Trophoblast cell (in vitro differentiated cells and primary cell): ENCODE results near the gene TBCA.
A peak's percentile ranks its signal among the peaks of the same experiment; 100 is the strongest.

Source experiments
- DNase-seq, 2 donors: peaks; one replicate each; pipeline ENCODE4 v3.0.0-alpha.2; 2016
- H2AFZ ChIP-seq: 2 replicates; pipeline ENCODE4 v1.6.1; 2013; ENCODE audit warnings: low read length, moderate library complexity, mild to moderate bottlenecking; ENCODE audit not compliant: insufficient read depth, poor library complexity
- H2AK5ac ChIP-seq: 2 replicates; pipeline ENCODE4 v1.6.1; 2013; ENCODE audit warnings: mild to moderate bottlenecking, low read length
- H2BK120ac ChIP-seq: 2 replicates; pipeline ENCODE4 v1.6.1; 2013; ENCODE audit warnings: low read length, mild to moderate bottlenecking, moderate library complexity; ENCODE audit not compliant: insufficient read depth, poor library complexity
- H2BK12ac ChIP-seq: 2 replicates; pipeline ENCODE4 v1.6.1; 2013; ENCODE audit warnings: mild to moderate bottlenecking, low read length, moderate library complexity
- H2BK5ac ChIP-seq: 2 replicates; pipeline ENCODE4 v1.6.1; 2013; ENCODE audit warnings: low read length, low read depth, moderate library complexity, mild to moderate bottlenecking; ENCODE audit not compliant: poor library complexity
- H3K14ac ChIP-seq: 2 replicates; pipeline ENCODE4 v1.6.1; 2013; ENCODE audit warnings: mild to moderate bottlenecking, low read length
- H3K18ac ChIP-seq: 2 replicates; pipeline ENCODE4 v1.6.1; 2013; ENCODE audit warnings: mild to moderate bottlenecking, low read length
- H3K23ac ChIP-seq: 2 replicates; pipeline ENCODE4 v1.6.1; 2013; ENCODE audit warnings: low read length
- H3K27ac ChIP-seq: 2 replicates; pipeline ENCODE4 v1.5.1; 2013; ENCODE audit warnings: low read depth, mild to moderate bottlenecking, inconsistent platforms, low read length, moderate library complexity
- H3K27me3 ChIP-seq: 2 replicates; pipeline ENCODE4 v1.6.1; 2013; ENCODE audit warnings: inconsistent platforms, mild to moderate bottlenecking, low read length, moderate library complexity; ENCODE audit not compliant: insufficient read depth
- H3K36me3 ChIP-seq, 2 experiments: 1 replicate in 1 of 2; 2 replicates in 1 of 2; pipeline ENCODE4 v1.6.1; 2013; ENCODE audit warnings: low read length in 2 of 2, mild to moderate bottlenecking in 2 of 2, moderate library complexity in 1 of 2; ENCODE audit not compliant: insufficient read depth in 2 of 2, control insufficient read depth in 1 of 2
- H3K4ac ChIP-seq: 2 replicates; pipeline ENCODE4 v1.6.1; 2013; ENCODE audit warnings: low read depth, mild to moderate bottlenecking, low read length, moderate library complexity
- H3K4me1 ChIP-seq, 2 experiments: 1 replicate in 1 of 2; 2 replicates in 1 of 2; pipeline ENCODE4 v1.6.1; 2013; ENCODE audit warnings: low read length in 2 of 2, mild to moderate bottlenecking in 2 of 2, moderate library complexity in 1 of 2; ENCODE audit not compliant: insufficient read depth in 2 of 2, control insufficient read depth in 1 of 2
- H3K4me2 ChIP-seq: 2 replicates; pipeline ENCODE4 v1.6.1; 2013; ENCODE audit warnings: inconsistent platforms, mild to moderate bottlenecking, low read length, moderate library complexity
- H3K4me3 ChIP-seq: 2 replicates; pipeline ENCODE4 v1.5.1; 2013; ENCODE audit warnings: mild to moderate bottlenecking, low read depth, low read length, inconsistent platforms
- H3K79me1 ChIP-seq: one replicate; pipeline ENCODE4 v1.6.1; 2013; ENCODE audit warnings: low read length
- H3K79me2 ChIP-seq: 2 replicates; pipeline ENCODE4 v1.6.1; 2013; ENCODE audit warnings: low read length, mild to moderate bottlenecking; ENCODE audit not compliant: control insufficient read depth, insufficient read depth, poor library complexity
- H3K9ac ChIP-seq: 2 replicates; pipeline ENCODE4 v1.6.1; 2013; ENCODE audit warnings: mild to moderate bottlenecking, low read length
- H3K9me3 ChIP-seq: 2 replicates; pipeline ENCODE4 v1.6.1; 2013; ENCODE audit warnings: low read depth, mild to moderate bottlenecking, control low read depth, inconsistent platforms, low read length; ENCODE audit not compliant: insufficient read depth
- H4K12ac ChIP-seq: 2 replicates; pipeline ENCODE4 v1.6.1; 2013; ENCODE audit warnings: low read depth, mild to moderate bottlenecking, low read length, moderate library complexity
- H4K8ac ChIP-seq: 2 replicates; pipeline ENCODE4 v1.6.1; 2013; ENCODE audit warnings: low read depth, mild to moderate bottlenecking, low read length, moderate library complexity
- H4K91ac ChIP-seq: one replicate; pipeline ENCODE4 v1.6.1; 2013; ENCODE audit warnings: low read depth, mild to moderate bottlenecking, low read length, moderate library complexity
- WGBS: extraction: QIAGEN DNeasy Blood & Tissue Kit; methylation state at CpG from one replicate; pipeline ENCODE4 v1.1.7; 2013; ENCODE audit warnings: missing lambda C conversion rate; ENCODE audit not compliant: insufficient read length, insufficient coverage; ENCODE audit errors: extremely low coverage; 5-methylcytosine and 5-hydroxymethylcytosine counted together

Gene TBCA

DNA sequence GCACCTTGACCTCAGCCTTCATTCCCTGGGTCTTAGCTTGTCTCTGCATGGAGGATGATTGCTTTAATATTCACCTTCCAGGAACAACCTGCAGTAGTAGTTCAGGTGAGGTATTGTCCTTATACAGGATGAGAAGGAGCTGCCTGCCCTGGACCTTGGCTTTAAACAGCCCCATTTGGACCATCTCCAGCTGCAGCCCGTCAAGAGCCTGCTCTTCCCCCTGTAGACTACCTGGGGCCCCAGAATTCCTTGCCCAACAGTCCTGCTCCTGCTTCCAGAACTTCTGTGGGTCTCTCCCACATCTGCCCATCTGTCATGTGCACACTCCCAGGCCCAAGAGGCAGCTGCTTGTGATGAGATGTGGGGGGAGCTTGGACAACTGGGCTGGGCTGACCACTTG is 125.5 kb downstream of the TBCA start:
- Histone ChIP-seq H3K27ac (no peak overlapping the region), H2BK12ac (no peak overlapping the region), H3K4me2 (no peak overlapping the region), H3K23ac (no peak overlapping the region), H3K4me1 (no peaks in the 10 kb centered on the region), H3K4ac (no peak overlapping the region), H3K14ac (no peak overlapping the region), H2BK5ac (no peak overlapping the region), H4K12ac (no peak overlapping the region), H3K18ac (no peak overlapping the region), H2AK5ac (no peak overlapping the region), H4K8ac (no peak overlapping the region), H3K79me2 (no peaks in the 10 kb centered on the region), H3K9ac (no peak overlapping the region), H3K27me3 (peaks cover 12% of the 10 kb centered on the region), H2BK120ac (no peak overlapping the region), H3K4me3 (no peak overlapping the region), H4K91ac (no peak overlapping the region), H3K79me1 (no peaks in the 10 kb centered on the region), H3K9me3 (peaks cover 1% of the 10 kb centered on the region), H3K36me3 (no peaks in the 10 kb centered on the region), H2AFZ (no peak overlapping the region)
- DNase-seq, result no peak
- WGBS, result no CpG with 5 or more reads among the region's 1 CpG

DNA sequence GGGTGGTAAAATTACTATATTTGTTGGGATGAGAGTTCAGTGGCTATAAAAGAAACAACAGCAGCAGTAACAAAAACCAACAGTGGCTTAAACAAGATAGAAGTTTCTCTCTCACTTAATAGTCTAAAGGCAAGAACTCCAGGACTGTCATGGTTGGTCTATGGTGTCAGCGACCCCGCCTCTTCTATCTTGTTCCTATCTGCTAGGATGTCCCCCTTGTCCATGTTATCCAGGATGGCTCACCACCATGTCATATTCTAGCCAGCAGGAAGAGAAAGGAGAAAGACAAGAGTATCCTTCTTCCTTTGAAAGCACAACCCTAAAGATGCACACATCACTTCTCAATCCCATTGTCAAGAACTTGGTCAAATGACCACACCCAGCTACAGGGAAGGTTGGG is 126.4 kb downstream of the TBCA start:
- no peak overlapping the region for H3K4me3 ChIP-seq
- H4K91ac ChIP-seq, result no peak overlapping the region
- no peak overlapping the region for H2BK12ac ChIP-seq
- H3K79me1 ChIP-seq, result no peaks in the 10 kb centered on the region
- no peaks in the 10 kb centered on the region for H3K36me3 ChIP-seq
- H3K18ac ChIP-seq, result no peak overlapping the region
- no peak overlapping the region for H3K9ac ChIP-seq
- no peak overlapping the region for H3K4me2 ChIP-seq
- no peak overlapping the region for H2BK5ac ChIP-seq
- no peak overlapping the region for H2AFZ ChIP-seq
- no peak overlapping the region for H3K4ac ChIP-seq
- DNase-seq, result no peak
- no CpG with 5 or more reads among the region's 2 CpGs for WGBS
- no peak overlapping the region for H4K8ac ChIP-seq
- H3K14ac ChIP-seq, result no peak overlapping the region
- no peak overlapping the region for H3K27ac ChIP-seq
- peaks cover 1% of the 10 kb centered on the region for H3K9me3 ChIP-seq
- H2BK120ac ChIP-seq, result no peak overlapping the region
- H3K27me3 ChIP-seq, result peaks cover 20% of the 10 kb centered on the region
- H3K23ac ChIP-seq, result no peak overlapping the region
- no peak overlapping the region for H2AK5ac ChIP-seq
- no peaks in the 10 kb centered on the region for H3K79me2 ChIP-seq
- H3K4me1 ChIP-seq, result no peaks in the 10 kb centered on the region
- no peak overlapping the region for H4K12ac ChIP-seq

DNA sequence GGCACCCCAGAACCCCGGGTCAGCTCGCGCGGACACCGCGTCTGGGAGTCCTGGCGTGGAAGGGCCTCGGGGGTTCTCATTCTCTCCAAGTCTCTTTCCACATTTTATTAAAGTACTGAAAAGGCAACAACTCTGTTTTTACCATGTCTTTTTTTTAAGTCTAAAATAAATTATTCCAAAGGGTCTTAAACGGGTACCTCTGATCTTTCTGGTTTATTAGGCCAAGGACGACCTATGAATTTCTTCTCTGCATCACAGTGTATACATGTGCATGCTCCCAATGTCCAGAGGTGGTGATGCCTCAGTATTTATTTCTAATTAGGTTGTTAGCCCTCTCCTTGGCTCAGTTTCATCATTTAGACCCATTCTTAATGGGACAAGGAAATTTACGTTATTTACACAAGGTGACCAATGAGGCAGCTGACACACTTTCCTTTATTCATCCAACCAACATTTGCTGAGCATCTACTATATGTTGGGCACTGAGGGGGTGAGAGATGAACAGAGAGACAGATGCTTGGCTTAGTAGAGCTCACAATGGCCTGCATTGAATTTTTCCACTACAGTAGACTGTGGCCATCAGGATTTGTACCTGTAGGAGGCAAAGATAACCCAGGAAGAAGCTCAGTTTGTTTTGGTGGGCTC is 130.0 kb downstream of the TBCA start:
- no peak overlapping the region for H3K4ac ChIP-seq
- peaks cover 54% of the 10 kb centered on the region for H3K27me3 ChIP-seq
- no peaks in the 10 kb centered on the region for H3K4me1 ChIP-seq
- DNase-seq, result no peak
- WGBS, result no CpG with 5 or more reads among the region's 11 CpGs
- no peak overlapping the region for H3K27ac ChIP-seq
- no peak overlapping the region for H4K91ac ChIP-seq
- no peaks in the 10 kb centered on the region for H3K79me2 ChIP-seq
- H2AK5ac ChIP-seq, result no peak overlapping the region
- H3K4me2 ChIP-seq, result peak overlapping the region; percentile 64
- peak overlapping the region; percentile 27 for H2AFZ ChIP-seq
- H2BK12ac ChIP-seq, result no peak overlapping the region
- H3K23ac ChIP-seq, result no peak overlapping the region
- H3K14ac ChIP-seq, result no peak overlapping the region
- no peak overlapping the region for H3K18ac ChIP-seq
- no peak overlapping the region for H3K4me3 ChIP-seq
- H3K36me3 ChIP-seq, result no peaks in the 10 kb centered on the region
- peaks cover 4% of the 10 kb centered on the region for H3K9me3 ChIP-seq
- H2BK5ac ChIP-seq, result no peak overlapping the region
- no peak overlapping the region for H3K9ac ChIP-seq
- H3K79me1 ChIP-seq, result no peaks in the 10 kb centered on the region
- no peak overlapping the region for H2BK120ac ChIP-seq
- no peak overlapping the region for H4K8ac ChIP-seq
- H4K12ac ChIP-seq, result no peak overlapping the region

DNA sequence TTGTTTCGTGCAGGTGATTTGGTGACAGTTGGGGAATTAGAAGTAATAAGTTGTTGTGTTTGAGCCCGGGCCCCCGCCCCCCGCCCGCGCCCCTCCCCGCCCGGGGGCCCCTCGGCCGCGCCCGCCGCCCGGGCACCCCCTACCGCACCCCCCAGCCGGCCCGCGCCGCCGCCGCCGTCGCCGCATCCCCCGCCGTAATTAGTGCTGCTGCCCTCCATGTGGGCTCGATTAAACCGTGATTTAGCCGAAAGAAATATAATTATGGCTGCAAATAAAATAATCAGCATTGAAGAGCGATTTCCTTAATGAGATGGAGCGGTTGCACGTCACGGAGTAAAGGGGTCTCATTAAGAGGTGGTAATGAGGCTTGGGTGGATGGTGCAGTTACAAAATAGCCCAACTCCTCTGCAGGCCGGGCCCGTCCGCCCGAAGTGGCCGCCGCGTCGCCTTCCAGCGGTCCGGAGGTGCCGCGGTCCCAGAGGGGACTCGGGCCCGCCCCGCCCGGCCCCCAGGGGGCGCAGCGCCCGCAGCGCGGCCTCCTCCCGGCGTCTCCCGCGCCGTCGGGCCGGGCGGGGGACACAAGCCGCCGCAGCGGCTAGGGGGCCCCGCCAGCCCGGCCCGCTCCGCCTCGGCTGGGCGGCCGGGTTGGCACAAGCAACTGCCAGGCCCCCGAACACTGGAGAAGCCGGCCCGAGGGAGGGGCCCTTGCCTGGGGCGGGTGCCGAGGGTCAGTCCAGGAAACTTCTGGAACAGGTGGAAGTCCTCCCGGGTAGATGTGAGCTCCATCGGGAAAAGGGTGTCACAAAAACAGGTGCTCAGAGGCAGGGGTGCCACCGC is 130.8 kb downstream of the TBCA start:
- no peaks in the 10 kb centered on the region for H3K79me2 ChIP-seq
- no peak overlapping the region for H2BK120ac ChIP-seq
- H2AFZ ChIP-seq, result peak overlapping the region; percentile 27
- peaks cover 61% of the 10 kb centered on the region for H3K27me3 ChIP-seq
- H3K18ac ChIP-seq, result no peak overlapping the region
- H3K9me3 ChIP-seq, result peaks cover 6% of the 10 kb centered on the region
- H2BK5ac ChIP-seq, result no peak overlapping the region
- no peak overlapping the region for H3K14ac ChIP-seq
- DNase-seq, result peak in 1 of 2 donors; percentile 67
- H2BK12ac ChIP-seq, result no peak overlapping the region
- H4K12ac ChIP-seq, result no peak overlapping the region
- H3K36me3 ChIP-seq, result no peaks in the 10 kb centered on the region
- no peak overlapping the region for H4K8ac ChIP-seq
- no peak overlapping the region for H3K27ac ChIP-seq
- H3K4ac ChIP-seq, result no peak overlapping the region
- H3K4me3 ChIP-seq, result no peak overlapping the region
- no CpG with 5 or more reads among the region's 80 CpGs for WGBS
- H4K91ac ChIP-seq, result no peak overlapping the region
- no peak overlapping the region for H2AK5ac ChIP-seq
- H3K79me1 ChIP-seq, result no peaks in the 10 kb centered on the region
- H3K9ac ChIP-seq, result no peak overlapping the region
- peaks cover 0 to under 1% of the 10 kb centered on the region in 2 experiments for H3K4me1 ChIP-seq
- peak overlapping the region; percentile 64 for H3K4me2 ChIP-seq
- H3K23ac ChIP-seq, result no peak overlapping the region
